Posterior vena cava (tissue), 2 donors: Measurements from ENCODE around the gene GALNT1. TPM values are rescaled to one million over a fixed set of nuclear protein-coding genes. Genes with fewer than 3 reads are reported as not detected.
"Not testable (repeated sequence)": the region's sequence is repeated elsewhere in the genome, so short reads cannot be mapped to it uniquely, and the experiment has no call there.

Source experiments
- DNase-seq: peaks from one replicate; pipeline ENCODE4 v3.0.0-alpha.2; 2020; ENCODE audit warnings: low spot score
- intact Hi-C, 2 donors: fragments of 100-400 bp; cut with DNase I; formaldehyde crosslinking; loops; one replicate each; pipeline versions ENCODE4 v1.14.1 to v1.14.2; 2022 to 2023
- long read RNA-seq, 2 donors: library from polyadenylated mRNA; unstranded; transcript quantifications; one replicate each; pipeline ENCODE4 v2.0.0, GENCODE V29; 2020 to 2021
- total RNA-seq, 2 donors: library from RNA; stranded (reverse); fragmentation: NEBNext Ultra II Directional; extraction: Animal tissue kit (Norgen Biotek cat#: 25700); gene quantifications; one replicate each; pipeline ENCODE4 v1.2.1, GENCODE V29; 2021
- donor health status: DM: yes; HTN: yes; CAD: no.
- donor health status: DM: yes; HTN: yes; CAD: no.

The GALNT1 gene
- total RNA-seq, result 10 to 100 TPM; 53.8 to 54.0 TPM
- long read RNA-seq, donor 1, partial matches to known transcripts, result 5 of 25 reads
- long read RNA-seq, donor 1, other reads (novel, unspliced or antisense), result 20 of 25 reads
- long read RNA-seq, donor 2, partial matches to known transcripts, result 1 of 5 reads
- long read RNA-seq, donor 2, other reads (novel, unspliced or antisense), result 4 of 5 reads

DNA sequence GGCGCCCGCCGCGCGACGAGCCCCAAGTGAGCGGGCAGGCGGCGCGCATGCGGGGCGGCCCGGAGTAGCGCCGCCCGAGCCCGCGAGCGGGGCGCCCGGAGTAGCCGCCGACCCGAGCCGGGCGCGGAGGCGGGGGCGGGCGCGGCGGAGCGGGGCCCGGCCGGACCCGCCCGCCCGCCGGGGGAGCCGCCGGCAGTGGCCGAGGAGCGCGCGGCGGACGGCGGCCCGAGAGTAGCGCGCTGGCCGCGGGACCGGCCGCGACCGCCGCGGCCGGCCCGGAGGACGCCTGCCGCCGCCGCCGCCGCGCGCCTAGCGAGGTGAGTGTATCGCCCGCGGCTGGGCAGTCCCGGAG is at the start of gene GALNT1:
GALNT1 (plus strand) TSS at position 195 of the 352 bp plus-strand sequence. CDS start 72,923 bp downstream, outside the sequence.
- intact Hi-C loops, result no loop called here
- no peak for DNase-seq

DNA sequence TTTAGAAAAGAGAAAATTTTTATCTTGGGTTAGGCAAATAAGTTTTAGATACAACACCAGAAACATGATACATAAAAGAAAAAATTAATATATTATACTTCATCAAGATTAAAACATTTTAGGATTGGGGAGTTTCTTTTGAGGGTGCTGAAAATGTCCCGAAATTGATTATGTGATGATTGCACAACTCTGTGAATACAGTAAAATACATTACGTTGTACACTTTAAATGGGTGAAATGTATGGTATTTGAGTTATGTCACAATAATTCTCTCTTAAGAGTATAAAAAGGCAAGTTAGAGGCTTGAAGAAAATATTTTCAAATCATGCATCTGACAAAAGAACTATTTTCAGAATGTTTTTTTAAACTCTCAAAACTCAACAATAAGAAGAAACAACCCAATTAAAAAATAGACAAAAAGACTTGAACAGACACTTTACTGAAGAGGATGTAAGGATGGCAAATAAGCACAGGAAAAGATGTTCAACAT is 47.6 kb upstream of the GALNT1 start:
- DNase-seq, result no peak
- intact Hi-C loops, result no loop called here

GRCh38 chr18:35535297-35535696 is 46.2 kb upstream of the GALNT1 start:
- no peak for DNase-seq
- intact Hi-C loops, result no loop called here

DNA sequence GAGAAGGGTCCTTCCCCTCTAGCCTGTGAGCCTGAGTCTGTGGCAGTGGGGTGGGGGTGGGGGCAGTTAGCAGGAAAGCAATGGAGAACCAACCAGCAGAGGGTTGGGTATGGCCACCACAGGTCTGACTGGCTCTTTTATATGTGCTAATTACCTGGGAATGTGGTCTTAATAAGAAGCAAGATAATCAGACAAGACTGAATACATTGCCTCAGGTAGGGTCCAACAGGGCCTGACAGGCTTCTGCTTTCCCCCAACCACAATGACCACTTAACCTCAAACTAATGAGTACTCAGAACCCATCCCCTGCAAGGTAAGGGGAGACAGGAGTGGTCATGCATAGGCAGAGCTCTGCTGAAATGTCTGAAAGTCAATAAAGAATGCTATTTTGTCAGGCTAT is 39.2 kb upstream of the GALNT1 start:
- intact Hi-C loops, result no loop called here

GRCh38 chr18:35547008-35547605 is 34.4 kb upstream of the GALNT1 start:
- no peak for DNase-seq
- intact Hi-C loops, result no loop called here

More for the DNA sequence above, 39.2 kb upstream of the GALNT1 start:
- DNase-seq, result no peak

DNA sequence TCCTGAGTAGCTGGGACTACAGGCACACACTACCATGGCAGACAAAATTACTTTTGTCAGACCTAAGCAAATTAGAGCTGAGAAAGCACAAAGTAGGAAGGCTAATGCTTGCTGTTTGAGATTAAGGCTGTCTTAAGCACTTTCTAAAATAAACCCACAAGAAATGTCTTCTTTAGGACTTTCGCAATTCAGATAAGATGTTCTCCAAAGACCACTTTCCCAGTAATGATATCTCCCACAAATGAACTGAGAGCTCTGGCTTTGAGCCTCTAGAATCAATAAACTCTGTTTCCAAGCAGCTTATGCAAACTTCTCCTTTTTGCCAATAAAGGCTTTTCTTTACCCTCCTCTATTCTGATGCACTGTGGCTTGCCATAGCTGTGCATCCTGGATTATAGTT is 32.0 kb upstream of the GALNT1 start:
- DNase-seq, result no peak
- intact Hi-C loops, result no loop called here

DNA sequence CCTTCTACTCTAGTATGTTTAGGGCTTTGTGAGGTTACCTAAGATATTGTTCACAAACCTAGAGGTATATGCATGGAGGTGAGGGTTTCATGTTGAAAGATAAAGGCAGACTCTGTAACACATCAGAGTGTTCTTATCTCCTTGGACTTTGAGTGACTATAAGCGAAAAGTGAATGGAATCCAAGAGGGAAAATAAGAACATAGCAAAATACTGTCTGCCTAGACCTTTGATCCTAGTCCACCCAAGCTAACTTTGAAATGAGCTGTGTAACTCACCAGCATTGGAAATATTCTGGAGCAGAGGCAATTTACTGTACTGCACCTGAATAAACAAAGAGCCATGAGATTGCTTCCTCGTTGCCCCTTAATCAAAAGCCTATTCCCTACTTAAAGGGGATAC is 28.2 kb upstream of the GALNT1 start:
- intact Hi-C loops, result no loop called here
- no peak for DNase-seq

DNA sequence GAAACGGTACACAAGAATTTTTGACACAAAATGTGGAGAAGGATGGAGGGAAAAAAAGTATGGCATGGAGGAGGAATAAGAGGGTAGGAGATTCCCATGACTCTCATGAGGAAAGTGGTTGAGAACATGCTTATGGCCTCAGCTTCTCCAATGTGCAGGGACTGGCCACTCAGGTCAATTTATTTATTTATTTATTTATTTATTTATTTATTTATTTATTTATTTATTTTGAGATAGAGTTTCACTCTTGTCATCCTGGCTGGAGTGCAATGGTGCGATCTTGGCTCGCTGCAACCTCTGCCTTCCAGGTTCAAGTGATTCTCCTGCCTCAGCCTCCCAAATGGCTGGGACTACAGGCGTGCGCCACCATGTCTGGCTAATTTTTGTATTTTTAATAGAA is 26.0 kb upstream of the GALNT1 start:
- DNase-seq, intact Hi-C loops: not testable (repeated sequence)

DNA sequence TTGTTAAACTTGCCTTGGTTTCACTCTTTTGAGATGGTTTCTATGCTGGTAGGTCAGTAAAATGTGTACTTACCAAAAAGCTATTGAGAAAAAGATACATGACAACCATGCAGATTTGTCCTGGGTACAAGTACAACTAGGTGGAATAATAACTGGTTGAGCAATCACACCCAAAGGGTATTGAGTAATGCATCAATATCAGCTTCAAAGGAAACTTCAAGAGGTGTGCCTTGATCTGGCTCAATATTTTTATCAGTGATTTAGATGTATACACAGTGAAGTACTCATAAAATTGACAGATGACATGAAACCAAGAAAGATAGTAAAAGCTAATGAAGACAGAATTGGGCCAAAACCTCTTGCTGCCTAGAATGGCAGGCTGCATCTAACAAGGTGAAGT is 21.7 kb upstream of the GALNT1 start:
- intact Hi-C loops, result loop anchor here in 1 of 2 donors (5.0 kb wide), 1 partner anchor 107 kb away; no protein-coding TSS in a partner anchor
- DNase-seq, result no peak

- intact Hi-C loops, result loop anchor here in 1 of 2 donors (5.0 kb wide), 1 partner anchor 102 kb away; no protein-coding TSS in a partner anchor
- DNase-seq, result no peak
These were observed 16.6 kb upstream of the GALNT1 start for GRCh38 chr18:35564795-35565453.

DNA sequence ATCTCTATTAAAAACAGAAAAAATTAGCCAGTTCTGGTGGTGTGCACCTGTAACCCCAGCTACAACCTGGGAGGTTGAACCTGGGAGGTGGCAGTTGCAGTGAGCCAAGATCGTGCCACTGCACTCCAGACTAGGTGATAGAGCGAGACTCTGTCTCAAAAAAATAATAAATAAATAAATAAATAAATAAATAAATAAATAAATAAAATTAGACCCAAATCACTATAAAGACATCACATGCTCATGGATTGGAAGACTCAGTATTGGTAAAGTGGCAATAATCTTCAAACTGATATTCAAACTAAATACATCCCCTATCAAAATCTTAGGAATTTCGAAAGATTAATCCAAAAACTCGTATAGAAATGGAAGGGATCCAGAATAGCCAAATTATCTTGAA is 15.5 kb upstream of the GALNT1 start:
- DNase-seq, result no peak
- intact Hi-C loops, result no loop called here

DNA sequence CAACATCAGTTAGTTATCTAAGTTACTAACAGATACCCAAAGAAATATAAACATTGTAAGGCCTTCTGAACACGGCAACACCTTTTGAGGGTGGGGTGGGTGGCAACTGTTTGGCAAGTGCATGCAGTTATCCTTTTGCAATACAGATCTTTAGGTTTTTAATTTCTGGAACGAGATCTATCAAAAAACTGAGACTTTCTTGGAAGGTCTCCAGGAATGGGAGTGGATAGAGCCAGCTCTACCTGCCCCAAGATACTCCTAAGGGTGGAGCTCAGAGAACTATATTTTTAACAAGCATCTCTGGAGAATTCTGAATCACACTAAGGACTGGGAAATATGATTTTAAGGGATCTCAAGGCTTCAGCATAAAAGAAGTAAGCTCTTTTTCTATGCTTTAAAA is 11.4 kb upstream of the GALNT1 start:
- DNase-seq, result no peak
- intact Hi-C loops, result no loop called here

- intact Hi-C loops, result no loop called here
- no peak for DNase-seq
These were observed 10.4 kb upstream of the GALNT1 start for GRCh38 chr18:35571138-35571537.

DNA sequence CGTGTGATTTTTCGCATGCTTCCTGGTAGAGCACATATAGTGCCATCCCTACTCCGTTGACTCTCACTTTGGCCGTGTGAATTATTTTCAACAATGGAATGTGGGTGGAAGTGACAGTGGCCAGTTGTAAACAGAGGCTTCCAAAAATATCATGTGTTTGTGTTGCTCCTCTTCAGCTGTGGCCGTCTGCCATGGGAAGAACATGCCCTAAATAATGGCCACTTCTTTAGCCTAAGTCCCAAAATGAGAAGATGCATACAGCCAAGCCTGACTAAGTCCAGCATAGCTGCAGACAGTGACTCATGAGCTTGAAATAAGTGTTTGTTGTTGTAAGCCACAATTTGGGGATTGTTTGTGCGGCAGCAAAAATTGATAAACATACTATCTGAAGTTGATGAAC is 8.9 kb upstream of the GALNT1 start:
- intact Hi-C loops, result no loop called here
- no peak for DNase-seq

GRCh38 chr18:35573531-35573930 is 8.0 kb upstream of the GALNT1 start:
- no peak for DNase-seq
- intact Hi-C loops, result no loop called here

- intact Hi-C loops, DNase-seq: not testable (repeated sequence)
These were observed 5.2 kb upstream of the GALNT1 start for GRCh38 chr18:35576240-35576845.

DNA sequence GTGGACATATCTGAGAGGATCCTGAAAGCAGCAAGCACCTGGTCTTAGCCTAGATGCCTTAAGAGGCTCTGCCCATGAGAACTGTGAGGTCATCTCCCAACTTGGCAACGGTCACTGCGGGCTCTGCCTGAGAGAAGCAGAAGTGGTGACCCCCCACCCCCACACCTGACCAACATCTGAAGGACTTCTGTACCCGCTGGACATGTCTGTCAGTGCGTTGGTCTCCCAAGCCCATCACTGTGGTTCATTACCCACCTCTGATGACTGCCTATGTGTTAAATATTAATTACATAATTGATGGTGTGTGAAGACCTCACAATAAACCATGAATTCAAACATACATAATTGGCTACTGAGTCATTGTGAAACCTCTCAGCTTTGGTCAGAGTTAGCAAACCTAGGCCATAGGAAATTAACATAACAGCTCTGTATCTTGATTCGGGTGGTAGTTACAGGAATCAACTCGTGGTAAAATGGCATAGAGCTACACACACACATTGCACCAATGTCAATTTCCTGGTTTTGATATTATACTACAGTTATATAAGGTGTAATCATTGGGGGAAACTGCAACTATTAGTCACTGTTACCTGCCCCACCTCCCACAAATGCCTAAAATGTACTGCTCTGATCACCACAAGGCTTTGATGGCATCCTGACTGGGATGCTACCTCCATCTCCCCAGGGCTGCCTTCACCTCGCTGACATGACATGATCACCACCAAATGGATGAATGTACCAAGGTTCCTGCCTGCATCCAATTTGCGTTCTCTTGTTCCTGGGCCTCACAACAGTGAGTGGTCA is 4.3 kb upstream of the GALNT1 start:
- intact Hi-C loops, result no loop called here
- DNase-seq, result no peak

- no peak for DNase-seq
- intact Hi-C loops, result no loop called here
These were observed 3.1 kb upstream of the GALNT1 start for GRCh38 chr18:35578481-35578880.

DNA sequence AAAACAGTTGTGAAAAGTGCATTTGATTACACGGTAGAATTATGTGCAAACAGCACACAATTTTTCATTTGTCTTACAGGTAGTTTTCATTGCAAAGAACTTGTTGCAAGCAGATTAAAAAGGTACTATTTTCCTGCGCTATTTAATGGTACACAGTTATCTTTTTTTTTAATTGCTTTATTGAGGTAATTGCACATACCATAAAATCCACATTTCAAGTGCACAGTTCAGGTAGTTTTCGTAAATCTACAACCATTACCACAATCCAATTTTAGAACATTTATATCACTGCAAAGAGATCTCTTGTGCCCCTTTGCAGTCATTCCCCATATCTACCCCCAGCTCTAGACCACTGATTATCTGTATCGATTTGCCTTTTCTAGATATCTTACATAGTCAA is 2.6 kb upstream of the GALNT1 start:
- intact Hi-C loops, result no loop called here
- no peak for DNase-seq
